ENCODE results near the gene CDC16. TPM values are rescaled to one million over a fixed set of nuclear protein-coding genes. Genes with fewer than 3 reads are reported as not detected.

CDC16 gene
- total RNA-seq = 48.5 and 80.6 TPM in 2 replicates

DNA sequence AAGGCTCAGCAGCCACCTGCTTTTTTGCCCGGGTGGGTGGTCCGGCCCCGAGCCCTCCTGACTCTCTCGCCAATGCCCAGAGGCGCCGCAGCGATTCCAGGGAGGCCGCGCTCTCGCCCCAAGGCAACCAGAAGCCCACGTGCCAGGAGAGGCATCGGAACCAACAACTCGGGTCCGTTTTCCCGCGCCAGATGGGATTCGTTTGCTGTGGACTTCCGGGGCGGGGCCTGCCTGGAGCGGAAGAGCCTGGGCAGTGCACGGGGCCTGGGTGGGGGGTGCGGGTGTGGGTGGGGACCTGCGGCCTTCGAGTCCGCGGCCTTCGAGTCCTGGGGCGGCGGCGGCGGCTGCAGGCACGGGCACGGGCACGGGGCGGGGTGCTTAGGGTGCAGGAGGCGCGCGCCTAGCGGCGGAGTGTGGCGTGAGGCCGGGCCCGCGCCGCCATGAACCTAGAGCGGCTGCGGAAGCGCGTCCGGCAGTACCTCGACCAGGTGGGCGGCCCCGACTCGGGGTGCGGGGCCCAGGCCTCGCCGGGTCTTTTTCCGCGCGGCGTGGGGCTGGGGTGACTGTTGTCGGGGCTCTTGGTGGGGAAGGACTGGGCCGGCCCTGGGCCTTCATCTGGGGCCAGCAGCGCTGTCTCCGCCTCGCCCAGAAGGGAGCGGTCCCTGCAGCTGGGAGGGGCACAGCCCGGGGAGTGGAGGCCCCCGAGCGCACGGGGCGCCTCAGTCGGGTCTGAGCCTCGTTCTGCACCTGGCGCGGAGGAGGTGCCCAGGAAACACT lies at the start of gene CDC16:
Gene CDC16, plus strand, starts transcription at position 253 of the 777 bp plus-strand sequence. Its CDS starts 188 bp downstream, at position 441.

GRCh38 chr13:114281351-114282040 lies 46.8 kb downstream of the CDC16 start, which contains the start of gene UPF3A:
Gene UPF3A, plus strand, starts transcription at chr13:114281601. Its CDS starts 39 bp downstream, at chr13:114281640.

GRCh38 chr13:114314074-114314912 lies 79.6 kb downstream of the CDC16 start, which contains the start of gene CHAMP1:
Gene CHAMP1, plus strand, starts transcription at chr13:114314503. Its CDS starts 9,340 bp downstream, at chr13:114323843.

Other genes with a start within 250 kb of the CDC16 start
- gene RASA3, start 102.3 kb upstream of the CDC16 start, total RNA-seq = 28.9 and 33.2 TPM in 2 replicates
- gene CFAP97D2, start 55.6 kb upstream of the CDC16 start, total RNA-seq = not detected in 2 replicates
- 19.4 and 28.5 TPM in 2 replicates for gene UPF3A, start 46.7 kb downstream of the CDC16 start, total RNA-seq
- gene CHAMP1, start 79.6 kb downstream of the CDC16 start, total RNA-seq = 13.9 and 20.2 TPM in 2 replicates